AG04449 (cell line): Measurements from ENCODE around the gene AASDHPPT.
"Not testable (repeated sequence)": the region's sequence is repeated elsewhere in the genome, so short reads cannot be mapped to it uniquely, and the experiment has no call there.

Source experiments
- CTCF ChIA-PET: fragments of 350-600 bp; formaldehyde crosslinking; extraction: SDS; loops from one replicate; lab custom pipeline; 2021; ENCODE audit warnings: antibody characterized with exemption; lab: Yijun Ruan, JAX
- POLR2A ChIA-PET: fragments of 400-600, 350-600 bp; formaldehyde crosslinking; extraction: SDS; loops from one replicate; lab custom pipeline; 2020; ENCODE audit warnings: antibody characterized with exemption, inconsistent platforms; lab: Yijun Ruan, JAX
- DNase-seq: peaks from one replicate; pipeline ENCODE4 v3.0.0-alpha.2; 2010; ENCODE audit warnings: low read depth, low spot score
- H3K4me3 ChIP-seq: 2 replicates; pipeline ENCODE4 v1.5.1; 2011; ENCODE audit warnings: low read depth, mild to moderate bottlenecking, control low read depth, low read length
- TF ChIP-seq, protein P1 (sequence below): IDR thresholded peaks from one replicate; pipeline ENCODE4 v1.5.1; 2011; ENCODE audit warnings: mild to moderate bottlenecking, moderate library complexity, low read length, control low read depth, inconsistent platforms; ENCODE audit not compliant: insufficient read depth; ENCODE audit errors: missing control alignments

The AASDHPPT gene

DNA sequence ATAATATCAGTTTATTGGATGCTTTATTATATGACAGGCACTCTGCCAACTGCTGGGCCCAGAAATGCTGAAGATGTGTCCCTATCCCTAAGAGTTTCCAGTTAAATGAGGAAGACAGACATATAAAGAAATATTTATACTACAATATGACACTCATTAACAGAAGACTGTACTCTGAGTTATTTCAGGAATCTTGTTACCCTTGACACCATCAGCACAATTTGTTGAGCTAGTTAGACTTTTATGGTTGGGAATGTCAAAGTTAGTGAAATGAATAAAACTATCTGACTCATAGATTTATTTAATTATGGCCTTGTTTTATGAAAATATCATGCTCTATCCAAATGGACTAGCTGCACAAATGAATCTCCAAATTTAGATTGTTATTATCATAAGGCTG lies 29.8 kb upstream of the AASDHPPT start:
- no peak for DNase-seq
- POLR2A ChIA-PET: no interaction called here
- H3K4me3 ChIP-seq: no peak overlapping the region
- TF ChIP-seq, protein P1, sequence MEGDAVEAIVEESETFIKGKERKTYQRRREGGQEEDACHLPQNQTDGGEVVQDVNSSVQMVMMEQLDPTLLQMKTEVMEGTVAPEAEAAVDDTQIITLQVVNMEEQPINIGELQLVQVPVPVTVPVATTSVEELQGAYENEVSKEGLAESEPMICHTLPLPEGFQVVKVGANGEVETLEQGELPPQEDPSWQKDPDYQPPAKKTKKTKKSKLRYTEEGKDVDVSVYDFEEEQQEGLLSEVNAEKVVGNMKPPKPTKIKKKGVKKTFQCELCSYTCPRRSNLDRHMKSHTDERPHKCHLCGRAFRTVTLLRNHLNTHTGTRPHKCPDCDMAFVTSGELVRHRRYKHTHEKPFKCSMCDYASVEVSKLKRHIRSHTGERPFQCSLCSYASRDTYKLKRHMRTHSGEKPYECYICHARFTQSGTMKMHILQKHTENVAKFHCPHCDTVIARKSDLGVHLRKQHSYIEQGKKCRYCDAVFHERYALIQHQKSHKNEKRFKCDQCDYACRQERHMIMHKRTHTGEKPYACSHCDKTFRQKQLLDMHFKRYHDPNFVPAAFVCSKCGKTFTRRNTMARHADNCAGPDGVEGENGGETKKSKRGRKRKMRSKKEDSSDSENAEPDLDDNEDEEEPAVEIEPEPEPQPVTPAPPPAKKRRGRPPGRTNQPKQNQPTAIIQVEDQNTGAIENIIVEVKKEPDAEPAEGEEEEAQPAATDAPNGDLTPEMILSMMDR: no peak
- CTCF ChIA-PET: no interaction called here

DNA sequence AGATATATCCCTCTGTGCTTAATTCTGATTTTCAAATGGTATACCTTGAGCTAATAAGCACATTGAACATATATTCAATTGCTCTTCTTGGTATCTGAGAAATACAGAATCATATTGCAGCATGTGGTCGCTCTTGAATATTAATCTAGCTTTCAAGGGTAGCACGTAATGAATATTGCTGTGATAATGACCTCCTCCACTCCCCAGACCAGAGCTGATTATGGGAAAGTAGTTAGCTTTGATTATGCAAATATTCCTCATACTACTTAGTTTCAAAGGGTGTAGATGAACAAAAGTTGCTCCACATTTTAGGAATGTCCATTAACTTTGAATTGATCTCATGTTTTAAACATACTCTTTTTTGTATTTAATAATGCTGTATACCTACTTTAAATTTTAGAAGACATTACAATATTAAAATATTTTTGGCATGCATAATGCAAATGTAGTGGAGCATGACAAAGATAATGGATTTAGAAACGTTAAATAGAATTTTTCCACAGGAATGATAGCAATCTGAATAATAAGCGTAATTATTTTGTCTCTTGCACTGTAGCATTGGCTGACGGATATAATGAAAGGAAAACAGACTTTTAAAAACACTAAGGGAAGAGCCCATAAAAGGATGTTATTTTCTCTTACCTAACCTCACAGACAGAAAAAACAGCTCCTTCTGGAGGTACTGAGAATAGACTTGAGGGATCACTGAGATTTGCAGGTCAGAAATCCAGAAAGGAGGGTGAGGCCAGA lies 27.6 kb upstream of the AASDHPPT start:
- CTCF ChIA-PET: no interaction called here
- H3K4me3 ChIP-seq: no peak overlapping the region
- TF ChIP-seq, protein P1: no peak

DNA sequence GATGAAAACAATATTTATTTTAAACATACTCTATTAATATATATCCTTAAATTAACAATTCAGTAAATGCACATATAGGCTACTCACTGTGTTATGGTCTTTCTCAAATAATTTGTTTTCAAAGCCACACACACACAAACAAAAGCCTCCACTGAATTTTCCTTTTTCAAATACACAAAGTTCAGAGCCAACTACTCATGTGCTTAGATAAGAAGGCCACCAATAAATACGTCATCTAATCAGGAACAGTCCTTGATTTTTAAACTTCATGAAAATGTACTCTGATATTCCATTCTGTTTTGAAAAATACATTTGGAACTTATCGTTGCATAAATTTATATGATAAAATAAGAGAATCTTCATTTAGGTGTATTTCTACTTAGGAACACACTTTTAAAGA lies 26.4 kb upstream of the AASDHPPT start:
- TF ChIP-seq, protein P1: no peak
- CTCF ChIA-PET: no interaction called here
- no peak overlapping the region for H3K4me3 ChIP-seq
- POLR2A ChIA-PET: no interaction called here
- DNase-seq: no peak

More for the DNA sequence above, 27.6 kb upstream of the AASDHPPT start:
- DNase-seq: no peak
- POLR2A ChIA-PET: no interaction called here

DNA sequence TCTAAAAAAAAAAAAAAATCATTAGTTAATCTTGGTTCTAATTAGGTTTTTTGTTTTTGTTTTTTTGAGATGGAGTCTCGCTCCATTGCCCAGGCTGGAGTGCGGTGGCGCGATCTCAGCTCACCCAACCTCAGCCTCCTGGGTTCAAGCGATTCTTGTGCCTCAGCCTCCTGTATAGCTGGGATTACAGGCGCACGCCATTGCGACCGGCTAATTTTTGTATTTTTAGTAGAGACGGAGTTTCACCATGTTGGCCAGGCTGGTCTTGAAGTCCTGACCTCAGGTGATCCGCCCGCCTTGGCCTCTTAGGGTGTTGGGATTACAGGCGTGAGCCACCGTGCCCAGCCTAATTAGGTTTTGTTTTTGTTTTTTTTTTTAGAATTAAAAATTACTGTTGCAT lies 19.1 kb upstream of the AASDHPPT start:
- POLR2A ChIA-PET, DNase-seq, H3K4me3 ChIP-seq, CTCF ChIA-PET: not testable (repeated sequence)

DNA sequence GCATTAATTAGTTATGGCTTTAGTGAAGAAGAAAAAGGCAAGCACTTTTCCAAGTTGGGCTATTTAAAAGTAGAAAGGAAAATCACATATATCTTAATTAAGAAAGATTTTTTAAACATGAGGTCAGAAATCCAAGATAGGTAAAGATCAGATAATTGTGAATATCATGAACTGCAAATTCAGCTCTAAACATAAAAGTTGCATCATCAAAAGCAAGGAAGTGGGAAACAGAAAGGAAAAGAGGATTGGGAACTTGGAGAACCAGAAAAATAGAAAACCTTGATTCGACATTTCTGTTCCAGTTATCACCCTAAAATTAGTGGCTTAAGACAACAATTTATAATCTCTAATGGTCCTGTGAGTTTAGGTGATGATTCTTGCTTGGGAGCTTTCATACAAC lies 17.8 kb upstream of the AASDHPPT start:
- no peak overlapping the region for H3K4me3 ChIP-seq
- DNase-seq: no peak
- TF ChIP-seq, protein P1: no peak
- ChIA-PET CTCF (interaction anchor here (0.6 kb wide), 1 partner anchor 867 kb away, joined by 3 read pairs; no protein-coding TSS in a partner anchor), POLR2A (no interaction called here)

DNA sequence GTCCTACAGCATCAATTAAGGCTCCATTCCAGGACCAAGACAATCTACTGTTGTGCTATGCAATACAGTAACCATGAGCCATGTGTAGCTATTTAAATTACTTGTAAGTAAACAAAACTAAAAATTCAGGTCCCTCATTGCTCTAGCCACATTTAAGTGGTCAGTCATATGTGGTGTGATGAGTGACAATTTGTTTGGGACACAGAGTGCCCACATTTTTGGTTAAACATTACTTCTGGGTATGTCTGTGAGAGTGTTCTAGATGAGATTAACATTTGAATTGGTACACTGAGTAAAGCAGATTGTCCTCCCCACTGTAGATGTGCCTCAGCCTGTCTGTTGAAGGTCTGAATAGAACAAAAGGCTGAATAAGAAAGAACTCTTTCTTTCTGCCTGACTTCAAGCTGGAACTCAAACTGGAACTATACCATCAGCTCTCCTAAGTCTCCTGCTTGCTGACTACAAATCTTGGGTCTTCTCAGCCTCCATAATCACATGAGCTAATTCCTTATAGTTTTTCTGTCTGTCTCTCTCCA lies 16.1 kb upstream of the AASDHPPT start:
- POLR2A ChIA-PET: no interaction called here
- CTCF ChIA-PET: no interaction called here
- no peak for DNase-seq
- no peak overlapping the region for H3K4me3 ChIP-seq
- TF ChIP-seq, protein P1: no peak
